Smooth muscle cell (in vitro differentiated cells): ENCODE results near the gene DCC. TPM values are rescaled to one million over a fixed set of nuclear protein-coding genes. Genes with fewer than 3 reads are reported as not detected.

Experiments
- DNase-seq: peaks from one replicate; lab custom pipeline; 2025; ENCODE audit not compliant: unreplicated experiment; lab: John Stamatoyannopoulos, UW
- H2AFZ ChIP-seq: fragments of 200-600 bp; sonication (generic); 2 replicates; pipeline ENCODE4 v1.6.0; 2016; ENCODE audit warnings: antibody characterized with exemption, low read depth, mild to moderate bottlenecking
- H3F3A ChIP-seq: fragments of 200-600 bp; sonication (generic); 2 replicates; pipeline ENCODE4 v1.6.0; 2017; ENCODE audit warnings: antibody characterized with exemption, low read depth
- H3K27ac ChIP-seq: fragments of 200-600 bp; sonication (generic); 2 replicates; pipeline ENCODE4 v1.5.1; 2016; ENCODE audit warnings: low read depth, mild to moderate bottlenecking
- H3K27me3 ChIP-seq: fragments of 200-600 bp; sonication (generic); 2 replicates; pipeline ENCODE4 v1.6.1; 2016; ENCODE audit warnings: low read depth, mild to moderate bottlenecking
- H3K36me3 ChIP-seq: fragments of 200-600 bp; sonication (generic); 2 replicates; pipeline ENCODE4 v1.5.1; 2016; ENCODE audit warnings: low read depth
- H3K4me1 ChIP-seq: fragments of 200-600 bp; sonication (generic); 2 replicates; pipeline ENCODE4 v1.5.1; 2016; ENCODE audit warnings: low read depth
- H3K4me2 ChIP-seq: fragments of 200-600 bp; sonication (generic); 2 replicates; pipeline ENCODE4 v1.6.0; 2016; ENCODE audit warnings: mild to moderate bottlenecking
- H3K4me3 ChIP-seq: fragments of 200-600 bp; sonication (generic); 2 replicates; pipeline ENCODE4 v1.5.1; 2016; ENCODE audit warnings: mild to moderate bottlenecking
- H3K79me2 ChIP-seq: fragments of 200-600 bp; sonication (generic); 2 replicates; pipeline ENCODE4 v1.6.0; 2016; ENCODE audit warnings: low read depth, mild to moderate bottlenecking
- H3K9ac ChIP-seq: fragments of 200-600 bp; sonication (generic); 2 replicates; pipeline ENCODE4 v1.6.0; 2016; ENCODE audit warnings: low read depth
- H3K9me3 ChIP-seq: fragments of 200-600 bp; sonication (generic); replicated peaks from 2 replicates; pipeline ENCODE4 v1.5.1; 2016; ENCODE audit warnings: low read depth
- H4K20me1 ChIP-seq: fragments of 200-600 bp; sonication (generic); 2 replicates; pipeline ENCODE4 v1.6.0; 2016; ENCODE audit warnings: low read depth
- CTCF ChIP-seq: fragments of 200-600 bp; sonication (generic); IDR thresholded peaks from 2 replicates; pipeline ENCODE4 v1.5.1; 2017; ENCODE audit warnings: borderline replicate concordance, mild to moderate bottlenecking, antibody characterized with exemption; ENCODE audit not compliant: insufficient read depth, poor library complexity, severe bottlenecking
- WGBS: methylation state at CpG from one replicate; pipeline ENCODE4 v1.1.7; 2016; ENCODE audit warnings: low lambda C conversion rate; 5-methylcytosine and 5-hydroxymethylcytosine counted together
- polyA plus RNA-seq: library from polyadenylated mRNA; unstranded; fragments of >200 nt; fragmentation: Nextera tagmentation; extraction: Ambion mirVana; gene quantifications from 2 replicates; pipeline ENCODE4 v1.2.1, GENCODE V29; 2016
- total RNA-seq: library from RNA; depleted of rRNA; stranded (reverse); fragments of >200 nt; gene quantifications from 2 replicates; pipeline ENCODE4 v1.2.3, GENCODE V29; 2014

Gene DCC
- total and polyA plus RNA-seq, 2 experiments from 2014 or later = not detected

- WGBS = 56% methylated on average over 2 of the region's 2 CpGs
- no peak for TF ChIP-seq CTCF
- Histone ChIP-seq H3K4me1 (no peaks in the 10 kb centered on the region), H3K27me3 (no peaks in the 10 kb centered on the region), H3K27ac (no peak overlapping the region), H3K9me3 (no peaks in the 10 kb centered on the region), H3K4me2 (no peak overlapping the region), H2AFZ (no peak overlapping the region), H3K4me3 (no peak overlapping the region), H3K79me2 (no peaks in the 10 kb centered on the region), H4K20me1 (no peaks in the 10 kb centered on the region), H3K9ac (no peak overlapping the region), H3F3A (no peaks in the 10 kb centered on the region), H3K36me3 (no peaks in the 10 kb centered on the region)
- DNase-seq = no peak
Measured at GRCh38 chr18:53472546-53472945, 1132.5 kb downstream of the DCC start.

- no peak for DNase-seq
- peaks cover 7% of the 10 kb centered on the region for H3K27me3 ChIP-seq
- H3K9me3 ChIP-seq = no peaks in the 10 kb centered on the region
- no peak overlapping the region for H3K9ac ChIP-seq
- H3F3A ChIP-seq = no peaks in the 10 kb centered on the region
- H3K79me2 ChIP-seq = no peaks in the 10 kb centered on the region
- no peak overlapping the region for H3K4me2 ChIP-seq
- H3K4me1 ChIP-seq = no peaks in the 10 kb centered on the region
- no peak for TF ChIP-seq CTCF
- H3K27ac ChIP-seq = no peak overlapping the region
- no peaks in the 10 kb centered on the region for H3K36me3 ChIP-seq
- no peaks in the 10 kb centered on the region for H4K20me1 ChIP-seq
- H2AFZ ChIP-seq = no peak overlapping the region
- H3K4me3 ChIP-seq = no peak overlapping the region
- 92% methylated on average over 3 of the region's 3 CpGs for WGBS
Measured at GRCh38 chr18:53478155-53478554, 1138.2 kb downstream of the DCC start.

GRCh38 chr18:53486296-53486695 lies 1146.3 kb downstream of the DCC start:
- Histone ChIP-seq H3K4me3 (no peak overlapping the region), H2AFZ (no peak overlapping the region), H4K20me1 (no peaks in the 10 kb centered on the region), H3K79me2 (no peaks in the 10 kb centered on the region), H3K27me3 (no peaks in the 10 kb centered on the region), H3K27ac (no peak overlapping the region), H3K4me1 (no peaks in the 10 kb centered on the region), H3F3A (no peaks in the 10 kb centered on the region), H3K36me3 (no peaks in the 10 kb centered on the region), H3K9me3 (no peaks in the 10 kb centered on the region), H3K4me2 (no peak overlapping the region), H3K9ac (no peak overlapping the region)
- no peak for DNase-seq
- no peak for TF ChIP-seq CTCF
- WGBS = 84% methylated on average over 3 of the region's 3 CpGs

GRCh38 chr18:53489266-53489665 lies 1149.3 kb downstream of the DCC start:
- Histone ChIP-seq H3K4me3 (no peak overlapping the region), H3F3A (no peaks in the 10 kb centered on the region), H2AFZ (no peak overlapping the region), H3K4me2 (no peak overlapping the region), H4K20me1 (no peaks in the 10 kb centered on the region), H3K9ac (no peak overlapping the region), H3K27ac (no peak overlapping the region), H3K27me3 (no peaks in the 10 kb centered on the region), H3K36me3 (no peaks in the 10 kb centered on the region), H3K9me3 (no peaks in the 10 kb centered on the region), H3K79me2 (no peaks in the 10 kb centered on the region), H3K4me1 (no peaks in the 10 kb centered on the region)
- TF ChIP-seq CTCF = no peak
- DNase-seq = no peak
- WGBS = 68% methylated on average over 3 of the region's 3 CpGs
